ENCODE data around the gene PLPPR2.
A peak's percentile ranks its signal among the peaks of the same experiment; 100 is the strongest.
"Not testable (repeated sequence)": the region's sequence is repeated elsewhere in the genome, so short reads cannot be mapped to it uniquely, and the experiment has no call there.

Gene PLPPR2

DNA sequence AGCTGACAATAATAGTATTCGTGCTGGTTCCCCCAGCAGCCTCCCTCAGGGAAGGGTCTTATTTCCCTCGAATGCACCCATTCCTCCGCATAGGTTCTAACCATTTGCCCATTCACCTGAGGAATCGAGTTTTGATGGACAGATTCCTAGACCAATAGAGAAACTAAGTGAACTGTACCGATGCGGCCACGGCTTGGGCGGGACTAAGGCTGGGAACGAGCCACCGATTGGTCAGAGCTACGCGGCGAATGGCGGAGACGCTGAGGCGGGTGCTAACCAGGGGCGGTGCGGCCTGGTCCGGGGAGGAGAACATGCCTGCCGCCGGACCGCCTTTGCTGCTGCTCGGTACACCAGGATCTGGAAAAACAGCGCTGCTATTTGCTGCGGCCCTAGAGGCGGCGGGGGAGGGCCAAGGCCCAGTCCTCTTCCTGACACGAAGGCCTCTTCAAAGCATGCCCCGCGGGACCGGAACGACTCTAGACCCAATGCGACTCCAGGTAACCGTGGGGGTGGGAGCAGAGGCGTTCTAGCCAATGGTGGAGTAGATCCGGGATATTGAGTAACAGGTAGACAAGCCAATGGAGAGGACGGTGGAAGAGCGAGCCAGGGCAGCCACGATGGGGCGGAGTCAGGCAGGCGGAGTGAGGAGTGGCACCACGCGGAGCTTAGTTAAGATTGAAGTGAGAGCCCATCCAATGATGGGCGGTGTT lies 19.4 kb downstream of the PLPPR2 start, which contains the start of gene SWSAP1:
Gene SWSAP1, plus strand, starts transcription at position 234 of the 710 bp plus-strand sequence. Its CDS starts 15 bp downstream, at position 249.
- peak; percentile 100 for DNase-seq

GRCh38 chr19:11375143-11375948 lies 20.1 kb downstream of the PLPPR2 start:
- DNase-seq, result peak; percentile 66 to 76

- DNase-seq, result peak; percentile 31 to 49
Measured at GRCh38 chr19:11377237-11377636, 22.0 kb downstream of the PLPPR2 start.

DNA sequence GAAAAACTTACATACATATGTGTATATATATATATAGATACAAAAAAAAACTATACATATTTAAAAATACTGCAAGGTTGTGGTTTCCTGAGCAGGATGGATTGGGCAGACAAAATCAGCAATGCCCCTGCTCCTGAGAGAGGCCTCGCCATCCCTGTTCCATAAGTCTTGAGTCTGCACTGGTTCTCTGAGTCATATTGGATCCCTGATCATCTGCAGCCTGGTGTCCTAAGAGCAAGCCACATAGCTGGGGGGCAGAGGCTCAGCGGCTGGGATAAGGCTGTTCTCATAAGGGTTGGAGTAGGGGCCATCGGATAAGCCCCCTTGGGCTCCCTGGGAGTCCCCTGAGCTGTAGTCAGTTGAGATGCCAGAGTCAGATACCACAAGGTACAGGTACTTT lies 22.5 kb downstream of the PLPPR2 start:
- DNase-seq, result no peak

- DNase-seq, result peak; percentile 13 to 21
Measured at GRCh38 chr19:11378319-11379189, 23.3 kb downstream of the PLPPR2 start.

- DNase-seq, result not testable (repeated sequence)
Measured at GRCh38 chr19:11379269-11379845, 24.1 kb downstream of the PLPPR2 start.

- DNase-seq, result no peak
Measured at GRCh38 chr19:11379857-11380350, 24.7 kb downstream of the PLPPR2 start.

DNA sequence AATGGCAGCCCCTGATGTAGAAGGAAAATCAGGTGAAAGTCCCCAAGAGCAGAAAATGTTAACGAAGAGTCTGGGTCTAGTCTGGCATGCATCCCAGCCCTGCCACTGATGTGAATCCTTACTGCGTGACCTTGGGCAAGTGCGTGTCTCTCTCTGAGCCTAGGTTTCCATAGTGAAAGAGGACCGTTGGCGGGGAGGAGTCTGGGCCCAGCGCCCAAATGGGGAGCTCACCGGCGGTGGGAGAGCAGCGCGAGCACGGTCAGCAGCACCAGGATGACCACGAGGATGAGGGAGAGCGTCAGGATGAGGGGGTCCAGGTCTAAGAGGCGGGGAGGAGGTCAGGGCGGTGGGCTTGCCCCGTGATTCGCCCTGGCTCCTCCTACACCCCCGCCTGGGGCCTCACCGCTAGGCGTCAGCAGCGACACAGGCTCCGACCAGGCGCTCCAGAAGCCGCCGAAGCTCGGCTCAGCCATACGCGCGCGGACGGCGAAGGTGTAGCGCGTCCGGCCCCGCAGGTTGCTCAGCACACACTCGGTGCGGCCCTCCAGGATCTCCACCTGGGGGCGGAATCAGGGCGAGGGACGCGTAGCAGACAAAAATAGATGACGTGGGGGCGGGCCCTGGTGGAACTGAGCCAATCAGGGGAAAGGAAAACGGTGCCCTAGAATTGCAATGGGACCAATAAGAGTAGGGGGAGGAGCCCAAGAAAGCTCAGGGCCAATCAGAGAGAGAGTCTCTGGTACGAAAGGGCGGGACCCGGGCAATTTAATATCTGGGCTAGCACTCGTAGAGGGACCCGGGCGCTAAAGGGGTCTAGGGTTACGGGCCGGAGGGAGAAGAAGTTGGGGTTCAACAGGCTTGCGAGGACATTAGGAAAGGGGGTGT lies 25.7 kb downstream of the PLPPR2 start:
- peak; percentile 98 for DNase-seq

DNA sequence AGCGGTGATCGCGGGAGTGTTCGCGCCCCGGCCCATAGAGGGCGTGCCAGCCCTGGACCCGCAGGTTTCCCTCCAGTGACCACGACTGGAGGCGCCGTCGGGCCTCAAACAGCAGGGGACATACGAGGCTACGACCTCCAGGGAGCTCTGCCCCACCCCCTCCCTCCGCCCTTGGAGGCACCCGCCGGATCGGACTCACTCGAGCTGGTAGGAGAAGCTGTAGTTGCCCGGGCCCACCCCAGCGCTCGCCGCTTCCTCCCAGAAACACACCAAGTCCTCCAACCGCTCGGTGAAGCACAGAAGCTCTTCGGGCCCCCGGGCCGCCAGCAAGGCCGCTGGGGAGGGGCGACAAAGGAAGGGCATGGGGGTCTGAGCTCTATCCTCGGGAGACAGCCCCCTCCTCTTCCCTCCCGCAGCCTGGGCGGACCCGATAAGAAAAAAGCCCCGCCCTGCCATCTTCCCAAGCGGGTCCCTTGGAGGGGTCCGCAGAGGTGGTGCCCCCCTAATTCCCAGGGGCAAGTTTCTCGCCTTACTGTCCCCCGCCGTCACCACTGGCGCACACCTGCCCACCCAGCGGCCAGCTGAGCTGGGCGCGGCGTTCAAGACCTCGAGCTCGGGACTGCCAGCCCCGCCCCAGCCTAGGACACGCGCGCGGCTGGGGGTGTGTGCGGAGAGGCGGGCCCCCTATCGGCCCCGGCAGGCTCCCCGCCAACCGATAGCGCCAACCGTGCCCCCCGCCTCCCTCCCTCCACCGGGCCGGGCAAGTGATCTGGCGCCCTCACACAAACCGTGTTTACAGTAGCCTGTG lies 27.9 kb downstream of the PLPPR2 start:
- peak; percentile 47 to 68 for DNase-seq

DNA sequence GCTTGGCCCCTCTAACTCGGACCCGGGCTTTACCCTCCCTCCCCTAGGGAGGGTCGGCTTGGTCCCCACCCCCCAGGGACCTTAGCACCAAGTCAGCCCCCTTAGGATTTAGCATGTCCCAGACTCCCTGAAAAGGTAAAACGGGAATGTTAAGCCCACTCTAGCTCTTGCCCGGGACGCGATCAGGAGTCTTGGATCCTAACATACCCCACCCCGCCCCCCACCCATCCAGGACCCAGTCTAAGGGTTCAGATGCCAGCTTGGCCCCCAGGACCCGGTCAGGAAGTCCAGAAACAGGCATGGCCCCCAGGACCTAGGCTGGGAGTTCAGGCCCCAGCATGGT lies 28.4 kb downstream of the PLPPR2 start:
- no peak for DNase-seq

- DNase-seq, result no peak
Measured at GRCh38 chr19:11384778-11385129, 29.5 kb downstream of the PLPPR2 start.

- DNase-seq, result peak; percentile 38 to 50
Measured at GRCh38 chr19:11387162-11388034, 32.2 kb downstream of the PLPPR2 start.

GRCh38 chr19:11390359-11390758 lies 35.1 kb downstream of the PLPPR2 start:
- DNase-seq, result no peak

DNA sequence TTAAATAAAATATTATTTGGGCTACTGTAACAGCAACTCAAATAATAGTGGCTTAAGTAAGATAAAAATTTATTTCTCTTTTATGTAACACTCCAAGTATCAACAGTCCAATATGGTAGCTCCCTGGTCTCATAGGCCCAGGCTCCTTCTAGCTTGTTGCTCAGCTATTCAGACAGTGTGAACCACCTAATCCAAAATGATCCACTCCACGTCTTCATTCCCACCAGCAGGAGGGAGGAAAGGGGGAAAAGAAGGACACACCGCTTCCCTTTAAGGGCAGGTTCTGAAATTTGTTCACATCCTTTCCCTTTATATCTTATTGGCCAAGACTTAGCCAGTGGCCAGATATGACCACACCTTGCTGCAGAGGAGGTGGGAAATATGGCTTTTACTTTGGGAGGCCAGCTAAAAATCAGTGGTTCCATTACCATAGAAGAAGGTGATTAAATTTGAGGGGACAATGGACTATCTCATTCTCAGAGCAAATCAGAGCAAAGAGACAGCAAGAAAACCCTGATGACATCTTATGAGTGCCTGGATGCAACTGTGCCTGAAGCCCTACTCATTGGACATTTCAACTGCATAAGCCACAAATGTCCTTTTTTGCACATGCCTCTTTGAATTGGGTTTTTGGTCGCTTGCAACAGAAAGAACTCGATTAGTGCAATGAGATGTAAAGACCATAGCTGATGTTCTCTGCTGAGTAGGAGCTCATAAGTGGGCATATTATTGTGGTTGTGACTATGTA lies 35.9 kb downstream of the PLPPR2 start:
- DNase-seq, result no peak

- no peak for DNase-seq
Measured at GRCh38 chr19:11397089-11397610, 41.9 kb downstream of the PLPPR2 start.

DNA sequence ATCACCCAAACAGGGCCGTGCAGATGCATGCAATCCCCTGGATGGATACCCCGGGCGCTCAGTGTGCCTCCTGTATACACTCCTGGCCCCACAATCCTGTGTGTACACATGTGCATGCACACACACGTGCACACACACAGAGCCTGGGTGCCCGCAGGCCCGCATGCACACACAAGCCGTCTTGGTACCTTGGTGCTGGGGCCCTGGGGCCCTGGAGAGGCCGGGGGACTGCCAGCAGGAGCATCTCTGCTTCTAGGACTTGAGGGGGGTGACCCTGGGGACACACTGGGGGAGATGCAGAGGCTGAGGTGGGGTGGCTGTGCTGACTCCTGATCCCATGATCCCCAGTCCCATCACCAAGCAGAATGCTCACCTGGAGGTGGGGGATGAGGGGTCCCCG lies 44.4 kb downstream of the PLPPR2 start:
- no peak for DNase-seq

DNA sequence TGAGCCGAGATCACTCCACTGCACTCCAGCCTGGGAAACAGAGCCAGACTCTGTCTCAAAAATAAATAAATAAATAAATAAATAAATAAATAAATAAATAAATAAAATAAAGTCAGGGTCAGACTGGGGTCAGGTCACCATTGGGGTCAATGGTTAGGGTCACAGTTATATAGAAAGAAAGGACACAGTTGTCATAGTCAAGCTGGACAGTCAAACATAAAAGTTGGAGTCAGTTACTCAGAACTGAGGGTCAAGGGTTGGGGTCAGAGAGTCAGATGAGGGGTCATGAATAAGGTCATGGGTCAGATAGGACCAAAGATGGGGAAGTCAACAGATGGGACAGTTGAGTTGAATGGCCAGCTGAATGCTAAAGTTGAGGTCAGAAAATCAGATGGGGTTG lies 45.6 kb downstream of the PLPPR2 start:
- no peak for DNase-seq

DNA sequence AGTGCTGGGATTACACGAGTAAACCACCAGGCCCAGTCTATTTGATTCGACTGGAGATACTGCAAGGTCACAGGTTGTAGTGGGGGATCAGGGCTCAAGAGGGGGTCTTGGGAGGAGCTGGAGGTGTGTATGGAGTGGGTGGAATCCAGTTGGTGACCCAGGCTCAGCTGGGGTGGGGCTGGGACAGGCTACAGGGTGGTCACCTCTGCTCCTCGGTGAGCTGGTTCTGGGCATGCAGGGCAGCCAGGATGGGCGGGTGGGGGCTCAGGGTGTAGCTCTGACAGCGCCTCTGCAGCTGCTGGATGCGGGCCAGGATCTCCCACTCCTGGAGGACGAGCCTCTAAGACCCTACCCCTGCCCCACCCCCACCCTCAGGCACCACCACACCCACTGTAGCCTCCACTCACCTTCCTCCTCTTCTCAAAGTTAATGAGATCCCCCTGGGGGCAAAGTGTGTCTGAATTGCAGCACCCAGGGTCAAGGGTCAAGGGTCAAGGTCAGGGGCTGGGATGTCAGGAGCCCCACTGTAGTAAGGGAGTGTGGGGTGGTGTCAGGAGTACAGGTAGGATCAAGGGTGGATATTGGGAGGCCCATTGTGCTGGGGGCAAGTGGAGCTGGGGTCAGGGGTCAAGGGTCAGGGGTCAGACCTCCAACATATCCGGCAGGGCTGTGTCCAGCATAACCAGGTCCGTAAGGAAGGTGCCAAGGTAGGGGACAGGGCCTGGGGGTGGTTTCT lies 46.7 kb downstream of the PLPPR2 start:
- no peak for DNase-seq
